Peyer's patch (tissue), 4 donors: ENCODE measurements around the gene ABLIM2.

Source experiments
- POLR2A ChIP-seq, 2 donors: fragments of 450-650 bp; IDR thresholded peaks; one replicate each; pipeline ENCODE4 v1.5.1; 2017; ENCODE audit warnings: antibody characterized with exemption in 2 of 2, mild to moderate bottlenecking in 2 of 2, moderate library complexity in 2 of 2
- TF ChIP-seq, protein P1 (sequence below), 6 experiments: fragments of 450-650 bp in 4 of 6; fragments of 200-600 bp in 2 of 6; sonication (generic) in 1 of 6; IDR thresholded peaks; one replicate each; pipeline ENCODE4 v1.5.1; 2017 to 2019; ENCODE audit warnings: antibody characterized with exemption in 6 of 6, mild to moderate bottlenecking in 3 of 6, moderate library complexity in 1 of 6

DNA sequence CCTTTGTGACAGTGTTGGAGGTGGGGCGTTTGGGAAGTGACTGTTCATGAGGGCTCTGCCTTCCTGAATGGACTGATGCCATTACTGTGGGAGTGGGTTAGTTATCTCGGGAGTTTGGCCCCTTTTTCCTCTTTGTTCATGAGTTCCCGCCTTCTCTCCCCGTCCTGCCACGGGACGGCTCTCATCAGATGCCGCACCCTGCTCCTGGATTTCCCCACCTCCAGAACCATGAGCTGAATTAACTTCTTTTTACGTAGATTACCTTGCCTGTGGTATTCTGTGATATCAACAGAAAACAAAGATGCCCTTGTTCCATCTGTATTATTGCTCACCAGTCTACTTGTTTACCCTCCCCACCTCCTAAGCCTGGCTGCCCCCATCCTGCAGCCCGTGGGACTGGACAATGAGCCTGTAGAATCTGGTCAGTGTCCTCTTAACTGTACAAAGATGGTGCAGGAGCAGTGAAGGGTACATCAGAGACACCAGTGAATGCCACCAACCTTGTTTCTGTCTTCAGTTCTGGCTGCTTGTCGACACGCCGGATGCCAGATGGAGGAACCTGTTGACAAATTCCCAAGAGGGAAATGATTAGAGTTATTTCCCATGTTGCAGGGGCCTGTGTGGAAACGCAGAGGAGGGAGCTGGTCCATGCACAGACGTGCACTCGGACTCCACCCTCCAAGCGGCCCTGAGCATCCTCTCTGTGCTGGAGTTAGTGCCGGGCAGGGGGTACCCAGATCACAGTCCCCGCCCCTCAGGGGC is 104.7 kb downstream of the ABLIM2 start:
- TF ChIP-seq, protein P1, sequence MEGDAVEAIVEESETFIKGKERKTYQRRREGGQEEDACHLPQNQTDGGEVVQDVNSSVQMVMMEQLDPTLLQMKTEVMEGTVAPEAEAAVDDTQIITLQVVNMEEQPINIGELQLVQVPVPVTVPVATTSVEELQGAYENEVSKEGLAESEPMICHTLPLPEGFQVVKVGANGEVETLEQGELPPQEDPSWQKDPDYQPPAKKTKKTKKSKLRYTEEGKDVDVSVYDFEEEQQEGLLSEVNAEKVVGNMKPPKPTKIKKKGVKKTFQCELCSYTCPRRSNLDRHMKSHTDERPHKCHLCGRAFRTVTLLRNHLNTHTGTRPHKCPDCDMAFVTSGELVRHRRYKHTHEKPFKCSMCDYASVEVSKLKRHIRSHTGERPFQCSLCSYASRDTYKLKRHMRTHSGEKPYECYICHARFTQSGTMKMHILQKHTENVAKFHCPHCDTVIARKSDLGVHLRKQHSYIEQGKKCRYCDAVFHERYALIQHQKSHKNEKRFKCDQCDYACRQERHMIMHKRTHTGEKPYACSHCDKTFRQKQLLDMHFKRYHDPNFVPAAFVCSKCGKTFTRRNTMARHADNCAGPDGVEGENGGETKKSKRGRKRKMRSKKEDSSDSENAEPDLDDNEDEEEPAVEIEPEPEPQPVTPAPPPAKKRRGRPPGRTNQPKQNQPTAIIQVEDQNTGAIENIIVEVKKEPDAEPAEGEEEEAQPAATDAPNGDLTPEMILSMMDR (IDR thresholded peaks at IDR 0.05), result no peak
- TF ChIP-seq POLR2A (IDR thresholded peaks at IDR 0.05), result no peak
